Measurements from ENCODE around the gene MSL3B.

MSL3B gene

DNA sequence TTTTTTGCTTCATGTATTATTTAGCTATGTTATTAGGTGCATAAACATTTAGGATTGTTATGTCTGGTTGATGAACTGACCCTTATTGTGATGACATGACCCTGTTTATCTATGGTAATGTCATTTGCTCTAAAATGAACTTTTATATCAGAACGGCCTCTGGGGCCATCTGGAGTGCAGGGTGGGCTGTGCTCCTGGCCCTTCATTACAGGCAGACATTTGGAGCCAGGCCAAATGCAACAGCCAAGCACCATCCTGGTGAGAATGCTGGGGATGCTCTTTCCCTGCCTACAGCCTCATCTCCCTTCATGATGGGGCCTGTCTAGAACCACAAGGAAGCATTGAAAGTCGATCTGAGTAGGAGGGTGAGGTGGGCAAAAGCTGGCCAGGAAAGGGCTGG is 51.9 kb downstream of the MSL3B start:
- DNase-seq, result no peak

DNA sequence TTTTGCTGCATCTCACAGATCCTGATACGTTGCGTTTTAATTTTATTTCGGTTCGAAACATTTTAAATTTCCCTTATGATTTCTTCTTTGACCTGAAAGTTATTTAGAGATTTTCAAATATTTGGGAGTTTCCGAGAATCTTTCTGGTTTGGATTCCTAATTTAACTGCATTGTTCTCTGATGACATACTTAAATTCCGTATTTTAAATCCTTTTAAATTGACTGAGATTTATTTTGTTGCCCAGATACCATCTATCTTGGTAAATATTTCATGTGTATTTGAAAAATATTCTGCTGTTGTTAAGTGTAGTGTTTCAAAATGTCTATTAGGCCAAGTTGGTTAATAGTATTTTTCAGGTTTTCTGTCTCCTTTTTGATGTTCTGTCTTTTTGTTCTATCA is 52.3 kb downstream of the MSL3B start:
- DNase-seq, result no peak

All from CD4-positive, alpha-beta T cell treated with Interleukin-17A for 1 hour (primary cell).